A549 (cell line): ENCODE measurements around the gene CLDN7. TPM values are rescaled to one million over a fixed set of nuclear protein-coding genes. Genes with fewer than 3 reads are reported as not detected.

Source experiments
- ATAC-seq, 2 experiments: fragments of 200-7000 bp in 1 of 2; fragments of >200 bp in 1 of 2; cut with Nextera tagmentation in 1 of 2; cut with Tn5 transposase in 1 of 2; 3 replicates each; pipeline versions ENCODE4 v1.8.0 to v1.9.1; 2018 to 2020; ENCODE audit warnings: mild to moderate bottlenecking in 1 of 2, moderate library complexity in 1 of 2
- CTCF ChIA-PET: fragments of 300-600 bp; sonication (Branson Sonifier 250); formaldehyde crosslinking; extraction: SDS; loops from one replicate; lab custom pipeline; 2021; ENCODE audit warnings: antibody characterized with exemption, inconsistent platforms; lab: Yijun Ruan, JAX
- POLR2A ChIA-PET: fragments of 350-600 bp; formaldehyde crosslinking; extraction: SDS; loops from one replicate; lab custom pipeline; 2021; ENCODE audit warnings: antibody characterized with exemption, inconsistent platforms; lab: Yijun Ruan, JAX
- DNase-seq, 2 experiments: peaks; one replicate each; pipeline versions ENCODE4 v3.0.0 to v3.0.0-alpha.2; 2011 to 2016; ENCODE audit warnings: low read depth in 1 of 2, low spot score in 1 of 2
- FAIRE-seq: peaks from 2 replicates; lab custom pipeline; 2011; peaks lifted over from hg19 to GRCh38; lab: Jason Lieb, UNC
- H3K27ac ChIP-seq, 2 experiments: fragments of >200 bp; sonication (Bioruptor Twin); formaldehyde crosslinking; 3 replicates each; pipeline ENCODE4 v1.5.1; 2016 to 2017
- H3K4me1 ChIP-seq: fragments of >200 bp; sonication (Bioruptor Twin); formaldehyde crosslinking; 3 replicates; pipeline ENCODE4 v1.6.1; 2016
- H3K4me2 ChIP-seq: fragments of >200 bp; sonication (Bioruptor Twin); formaldehyde crosslinking; 3 replicates; pipeline ENCODE4 v1.6.1; 2016
- H3K4me3 ChIP-seq: fragments of >200 bp; sonication (Bioruptor Twin); formaldehyde crosslinking; 3 replicates; pipeline ENCODE4 v1.5.1; 2016
- H3K9me3 ChIP-seq: fragments of >200 bp; sonication (Bioruptor Twin); formaldehyde crosslinking; 3 replicates; pipeline ENCODE4 v1.6.1; 2016
- CBX2 ChIP-seq: fragments of 200-600 bp; sonication (generic); IDR thresholded peaks from 2 replicates; pipeline ENCODE4 v1.6.1; 2016; ENCODE audit warnings: low read depth, mild to moderate bottlenecking, borderline replicate concordance
- CBX8 ChIP-seq: fragments of 200-600 bp; sonication (generic); IDR thresholded peaks from 2 replicates; pipeline ENCODE4 v1.6.1; 2016
- CHD2 ChIP-seq: fragments of 150-350 bp; IDR thresholded peaks from 2 replicates; pipeline ENCODE4 v1.6.1; 2014; ENCODE audit warnings: low read length; ENCODE audit not compliant: partially characterized antibody
- E2F6 ChIP-seq: IDR thresholded peaks from 2 replicates; pipeline ENCODE4 v1.6.1; 2012; ENCODE audit warnings: low read depth, borderline replicate concordance
- EHF ChIP-seq: fragments of 250-450 bp; sonication (Bioruptor Pico); IDR thresholded peaks from 2 replicates; pipeline ENCODE4 v1.5.0; 2020; ENCODE audit warnings: mild to moderate bottlenecking
- EHMT2 ChIP-seq: fragments of 200-600 bp; sonication (generic); IDR thresholded peaks from 2 replicates; pipeline ENCODE4 v1.6.1; 2016; ENCODE audit warnings: antibody characterized with exemption, low read depth, mild to moderate bottlenecking, moderate library complexity
- ESRRA ChIP-seq: fragments of 150-350 bp; IDR thresholded peaks from 2 replicates; pipeline ENCODE4 v1.6.1; 2014; ENCODE audit warnings: mild to moderate bottlenecking, low read length, borderline replicate concordance
- FOSL2 ChIP-seq, 2 experiments: fragments of 450-650 bp in 1 of 2; fragments of >200 bp in 1 of 2; sonication (Bioruptor Twin) in 1 of 2; formaldehyde crosslinking; IDR thresholded peaks; 2 replicates each; pipeline versions ENCODE4 v1.5.0 to v1.6.1; 2016 to 2020; ENCODE audit warnings: mild to moderate bottlenecking in 1 of 2, moderate library complexity in 1 of 2
- FOXS1 ChIP-seq: fragments of 250-450 bp; sonication (Bioruptor Pico); IDR thresholded peaks from 2 replicates; pipeline ENCODE4 v1.5.0; 2020; ENCODE audit warnings: mild to moderate bottlenecking, moderate library complexity
- HDAC2 ChIP-seq: fragments of 200-600 bp; sonication (generic); IDR thresholded peaks from 2 replicates; pipeline ENCODE4 v1.6.1; 2016
- JUNB ChIP-seq: fragments of >200 bp; sonication (Bioruptor Twin); formaldehyde crosslinking; IDR thresholded peaks from 2 replicates; pipeline ENCODE4 v1.6.1; 2016
- MAX ChIP-seq: IDR thresholded peaks from 2 replicates; pipeline ENCODE4 v1.6.1; 2012
- MAZ ChIP-seq: fragments of 150-350 bp; IDR thresholded peaks from 2 replicates; pipeline ENCODE4 v1.6.1; 2014; ENCODE audit warnings: antibody characterized with exemption, low read depth, low read length, borderline replicate concordance
- NPAS2 ChIP-seq: fragments of 250-450 bp; sonication (Bioruptor Pico); IDR thresholded peaks from 2 replicates; pipeline ENCODE4 v1.8.0; 2022; ENCODE audit warnings: mild to moderate bottlenecking, moderate library complexity, borderline replicate concordance
- RARB ChIP-seq: fragments of 250-450 bp; sonication (Bioruptor Pico); IDR thresholded peaks from 2 replicates; pipeline ENCODE4 v1.8.0; 2021; ENCODE audit warnings: mild to moderate bottlenecking, moderate library complexity
- RFX5 ChIP-seq: fragments of 450-650 bp; IDR thresholded peaks from 2 replicates; pipeline ENCODE4 v1.7.1; 2014; ENCODE audit warnings: antibody characterized with exemption, mild to moderate bottlenecking, moderate library complexity
- SREBF2 ChIP-seq: fragments of 450-650 bp; IDR thresholded peaks from 2 replicates; pipeline ENCODE4 v1.6.1; 2014; ENCODE audit warnings: mild to moderate bottlenecking, moderate library complexity
- TFCP2L1 ChIP-seq: fragments of 250-450 bp; sonication (Bioruptor Pico); IDR thresholded peaks from 2 replicates; pipeline ENCODE4 v1.5.0; 2021; ENCODE audit warnings: mild to moderate bottlenecking
- ZC3H11A ChIP-seq: fragments of 450-650 bp; IDR thresholded peaks from 2 replicates; pipeline ENCODE4 v1.6.1; 2014; ENCODE audit warnings: antibody characterized with exemption, mild to moderate bottlenecking
- WGBS: methylation state at CpG from one replicate; pipeline ENCODE4 v1.1.6; 2017; ENCODE audit errors: missing lambda C conversion rate; 5-methylcytosine and 5-hydroxymethylcytosine counted together
- polyA plus RNA-seq, 4 experiments: library from polyadenylated mRNA; depleted of rRNA in 3 of 4; stranded (reverse); fragments of >200 nt; fragmentation: RNase III in 1 of 4; extraction: RNeasy Plus Mini Kit Qiagen cat#74134 plus additional on column Dnase treatment in 1 of 4; gene quantifications; 2 replicates in 3 of 4; 3 replicates in 1 of 4; pipeline ENCODE4 v1.2.3, GENCODE V29; 2011 to 2017
- TF ChIP-seq, protein P1 (sequence below): fragments of >200 bp; sonication (Bioruptor Twin); formaldehyde crosslinking; IDR thresholded peaks from 3 replicates; pipeline ENCODE4 v1.6.1; 2016
- TF ChIP-seq, protein P2 (sequence below): fragments of 150-350 bp; IDR thresholded peaks from 2 replicates; pipeline ENCODE4 v1.6.1; 2014; ENCODE audit warnings: low read depth, mild to moderate bottlenecking, low read length
- TF ChIP-seq, protein P3 (sequence below): fragments of >200 bp; sonication (Bioruptor Twin); formaldehyde crosslinking; IDR thresholded peaks from 3 replicates; pipeline ENCODE4 v1.5.1; 2016
- TF ChIP-seq, protein P4 (sequence below): fragments of 250-450 bp; sonication (Bioruptor Pico); IDR thresholded peaks from 2 replicates; pipeline ENCODE4 v1.5.0; 2020; ENCODE audit warnings: low read depth, mild to moderate bottlenecking, moderate library complexity
- TF ChIP-seq, protein P5 (sequence below): fragments of 450-650 bp; IDR thresholded peaks from 2 replicates; pipeline ENCODE4 v1.6.1; 2014; ENCODE audit warnings: antibody characterized with exemption

CLDN7 gene
- polyA plus RNA-seq, 2 of the 4 experiments (the other 2 are of a cell fraction), result 0.97 to 4.2 TPM

DNA sequence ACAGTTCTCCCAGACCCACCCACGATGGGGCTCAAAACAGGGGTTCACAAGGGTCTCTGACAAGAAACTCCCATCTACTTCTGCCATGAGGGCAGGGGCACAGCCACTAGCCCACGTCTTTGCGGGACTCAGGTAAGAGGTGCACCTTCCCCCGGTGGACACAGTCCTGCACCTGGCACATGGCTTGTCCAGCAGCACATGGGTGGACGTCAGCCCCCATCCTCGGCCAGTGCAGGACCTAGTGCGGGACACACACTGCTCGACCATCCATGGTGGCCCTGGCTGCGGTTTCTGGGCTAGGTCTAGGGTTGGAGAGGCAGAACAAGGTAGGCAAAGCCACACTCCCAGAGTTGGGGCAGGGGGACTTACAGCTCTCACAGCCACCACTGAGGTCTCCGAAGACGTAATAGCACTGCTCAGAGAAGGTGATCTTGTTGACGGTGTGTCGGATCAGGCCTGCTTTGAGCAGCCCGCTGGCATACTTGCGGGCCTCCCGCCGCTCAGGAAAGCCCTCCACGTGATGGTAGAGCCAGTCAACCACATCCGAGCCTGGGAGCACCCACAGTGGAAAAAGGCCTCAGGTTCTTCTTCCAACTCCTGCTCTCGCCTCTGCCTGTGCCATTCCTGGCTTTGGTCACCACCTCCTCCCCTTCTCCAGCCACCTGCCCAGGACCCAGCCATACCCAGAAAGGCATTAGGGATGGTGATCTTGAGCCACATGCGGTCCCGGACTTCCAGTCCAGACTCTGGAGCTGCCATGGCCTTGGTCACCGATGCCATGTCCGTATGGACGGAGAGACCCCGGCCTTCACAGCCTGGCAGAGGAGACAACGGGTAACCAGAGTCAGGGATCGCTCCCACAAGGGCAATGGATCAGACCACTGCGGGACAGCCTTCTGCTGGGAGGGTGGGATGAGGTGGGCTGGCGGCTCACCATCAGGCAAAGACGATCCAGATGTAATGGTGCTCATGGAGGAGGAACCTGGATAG is 35.3 kb downstream of the CLDN7 start:
- no peak for FAIRE-seq
- TF ChIP-seq, protein P1, sequence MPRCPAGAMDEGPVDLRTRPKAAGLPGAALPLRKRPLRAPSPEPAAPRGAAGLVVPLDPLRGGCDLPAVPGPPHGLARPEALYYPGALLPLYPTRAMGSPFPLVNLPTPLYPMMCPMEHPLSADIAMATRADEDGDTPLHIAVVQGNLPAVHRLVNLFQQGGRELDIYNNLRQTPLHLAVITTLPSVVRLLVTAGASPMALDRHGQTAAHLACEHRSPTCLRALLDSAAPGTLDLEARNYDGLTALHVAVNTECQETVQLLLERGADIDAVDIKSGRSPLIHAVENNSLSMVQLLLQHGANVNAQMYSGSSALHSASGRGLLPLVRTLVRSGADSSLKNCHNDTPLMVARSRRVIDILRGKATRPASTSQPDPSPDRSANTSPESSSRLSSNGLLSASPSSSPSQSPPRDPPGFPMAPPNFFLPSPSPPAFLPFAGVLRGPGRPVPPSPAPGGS, result no peak
- no peak for TF ChIP-seq CHD2
- TF ChIP-seq FOSL2 (IDR thresholded peaks at IDR 0.05), result no peak
- no peak for TF ChIP-seq FOSL2 (CRISPR knock-in tag; IDR thresholded peaks at IDR 0.05)
- TF ChIP-seq HDAC2, result no peak
- TF ChIP-seq TFCP2L1 (CRISPR knock-in tag), result no peak
- no peak for TF ChIP-seq CBX2
- TF ChIP-seq EHMT2, result no peak
- TF ChIP-seq ZC3H11A, result no peak
- TF ChIP-seq FOXS1, result no peak
- no peak for TF ChIP-seq E2F6
- TF ChIP-seq, protein P2, sequence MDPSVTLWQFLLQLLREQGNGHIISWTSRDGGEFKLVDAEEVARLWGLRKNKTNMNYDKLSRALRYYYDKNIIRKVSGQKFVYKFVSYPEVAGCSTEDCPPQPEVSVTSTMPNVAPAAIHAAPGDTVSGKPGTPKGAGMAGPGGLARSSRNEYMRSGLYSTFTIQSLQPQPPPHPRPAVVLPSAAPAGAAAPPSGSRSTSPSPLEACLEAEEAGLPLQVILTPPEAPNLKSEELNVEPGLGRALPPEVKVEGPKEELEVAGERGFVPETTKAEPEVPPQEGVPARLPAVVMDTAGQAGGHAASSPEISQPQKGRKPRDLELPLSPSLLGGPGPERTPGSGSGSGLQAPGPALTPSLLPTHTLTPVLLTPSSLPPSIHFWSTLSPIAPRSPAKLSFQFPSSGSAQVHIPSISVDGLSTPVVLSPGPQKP, result no peak
- TF ChIP-seq, protein P3, sequence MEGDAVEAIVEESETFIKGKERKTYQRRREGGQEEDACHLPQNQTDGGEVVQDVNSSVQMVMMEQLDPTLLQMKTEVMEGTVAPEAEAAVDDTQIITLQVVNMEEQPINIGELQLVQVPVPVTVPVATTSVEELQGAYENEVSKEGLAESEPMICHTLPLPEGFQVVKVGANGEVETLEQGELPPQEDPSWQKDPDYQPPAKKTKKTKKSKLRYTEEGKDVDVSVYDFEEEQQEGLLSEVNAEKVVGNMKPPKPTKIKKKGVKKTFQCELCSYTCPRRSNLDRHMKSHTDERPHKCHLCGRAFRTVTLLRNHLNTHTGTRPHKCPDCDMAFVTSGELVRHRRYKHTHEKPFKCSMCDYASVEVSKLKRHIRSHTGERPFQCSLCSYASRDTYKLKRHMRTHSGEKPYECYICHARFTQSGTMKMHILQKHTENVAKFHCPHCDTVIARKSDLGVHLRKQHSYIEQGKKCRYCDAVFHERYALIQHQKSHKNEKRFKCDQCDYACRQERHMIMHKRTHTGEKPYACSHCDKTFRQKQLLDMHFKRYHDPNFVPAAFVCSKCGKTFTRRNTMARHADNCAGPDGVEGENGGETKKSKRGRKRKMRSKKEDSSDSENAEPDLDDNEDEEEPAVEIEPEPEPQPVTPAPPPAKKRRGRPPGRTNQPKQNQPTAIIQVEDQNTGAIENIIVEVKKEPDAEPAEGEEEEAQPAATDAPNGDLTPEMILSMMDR, result no peak
- TF ChIP-seq, protein P4, sequence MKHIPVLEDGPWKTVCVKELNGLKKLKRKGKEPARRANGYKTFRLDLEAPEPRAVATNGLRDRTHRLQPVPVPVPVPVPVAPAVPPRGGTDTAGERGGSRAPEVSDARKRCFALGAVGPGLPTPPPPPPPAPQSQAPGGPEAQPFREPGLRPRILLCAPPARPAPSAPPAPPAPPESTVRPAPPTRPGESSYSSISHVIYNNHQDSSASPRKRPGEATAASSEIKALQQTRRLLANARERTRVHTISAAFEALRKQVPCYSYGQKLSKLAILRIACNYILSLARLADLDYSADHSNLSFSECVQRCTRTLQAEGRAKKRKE (CRISPR knock-in tag), result no peak
- peaks cover 10% of the 10 kb centered on the region for H3K4me1 ChIP-seq
- H3K27ac ChIP-seq, result no peak overlapping the region; a peak in 1 of 6 replicates
- no peak overlapping the region for H3K4me3 ChIP-seq
- H3K9me3 ChIP-seq, result no peaks in the 10 kb centered on the region
- no peak for DNase-seq
- WGBS, result 91% methylated on average over 29 of the region's 31 CpGs
- ATAC-seq, result no peak; a peak in 1 of 6 replicates
- POLR2A ChIA-PET, result no interaction called here
- CTCF ChIA-PET, result interaction anchor here (10.0 kb wide), 1 partner anchor 11 kb away, joined by 169 read pairs; the partner anchor contains the start of genes DVL2, GABARAP and PHF23
- H3K4me2 ChIP-seq, result no peak overlapping the region

DNA sequence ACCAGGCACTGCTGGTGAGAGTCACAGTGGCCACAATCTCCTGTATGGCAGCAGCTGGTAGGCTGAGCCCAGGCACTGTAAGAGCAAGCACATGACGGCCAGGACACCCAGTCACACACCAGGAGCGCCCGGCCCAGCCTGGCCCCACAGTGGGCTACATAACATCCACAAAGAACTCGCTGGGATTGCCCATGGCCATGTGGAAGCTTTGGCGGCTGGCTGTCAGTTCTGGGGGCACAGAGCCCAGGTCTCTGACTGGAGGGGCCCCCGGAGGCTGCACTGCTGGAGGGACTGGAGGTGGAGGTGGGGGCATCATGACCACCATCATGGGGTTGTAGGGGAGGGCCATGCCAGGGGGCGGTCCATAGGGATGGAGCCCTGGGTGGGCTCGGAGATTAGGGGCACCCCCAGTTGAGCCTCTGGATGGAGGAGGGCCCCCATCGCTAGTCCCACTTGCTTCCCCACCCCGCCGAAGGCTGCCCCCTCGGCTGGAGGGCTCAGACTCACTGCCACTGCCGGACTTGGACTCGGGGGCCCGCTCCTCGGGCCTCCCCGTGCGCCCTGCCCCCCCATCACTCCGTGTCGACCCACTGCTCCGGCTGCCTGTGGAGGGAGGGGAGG is 36.5 kb downstream of the CLDN7 start:
- H3K9me3 ChIP-seq, result no peaks in the 10 kb centered on the region
- DNase-seq (no peak), ATAC-seq (no peak), FAIRE-seq (no peak)
- ChIA-PET CTCF (interaction anchor here (2.3 to 10.0 kb wide), 4 partner anchors 11 to 70 kb away, joined by 6 to 169 read pairs (median 44); partner anchors contain the start of genes DVL2, GABARAP and PHF23), POLR2A (interaction anchor here (0.6 to 0.7 kb wide), 2 partner anchors 8 to 59 kb away, joined by 3 to 10 read pairs; partner anchors contain the start of gene DVL2)
- no peak overlapping the region for H3K27ac ChIP-seq
- H3K4me1 ChIP-seq, result peaks cover 19% of the 10 kb centered on the region
- H3K4me2 ChIP-seq, result no peak overlapping the region
- WGBS, result 89% methylated on average over 18 of the region's 21 CpGs
- no peak overlapping the region for H3K4me3 ChIP-seq
- TF ChIP-seq ZC3H11A, result no peak
- no peak for TF ChIP-seq RFX5
- TF ChIP-seq JUNB, result no peak
- no peak for TF ChIP-seq MAX
- no peak for TF ChIP-seq ESRRA
- no peak for TF ChIP-seq CBX8
- TF ChIP-seq RARB (CRISPR knock-in tag), result no peak
- TF ChIP-seq, protein P5, sequence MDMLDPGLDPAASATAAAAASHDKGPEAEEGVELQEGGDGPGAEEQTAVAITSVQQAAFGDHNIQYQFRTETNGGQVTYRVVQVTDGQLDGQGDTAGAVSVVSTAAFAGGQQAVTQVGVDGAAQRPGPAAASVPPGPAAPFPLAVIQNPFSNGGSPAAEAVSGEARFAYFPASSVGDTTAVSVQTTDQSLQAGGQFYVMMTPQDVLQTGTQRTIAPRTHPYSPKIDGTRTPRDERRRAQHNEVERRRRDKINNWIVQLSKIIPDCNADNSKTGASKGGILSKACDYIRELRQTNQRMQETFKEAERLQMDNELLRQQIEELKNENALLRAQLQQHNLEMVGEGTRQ, result no peak
- TF ChIP-seq, protein P4 (CRISPR knock-in tag), result no peak
- TF ChIP-seq SREBF2, result no peak
- TF ChIP-seq EHMT2, result no peak
- TF ChIP-seq MAZ, result no peak
- TF ChIP-seq EHF, result no peak
- TF ChIP-seq NPAS2 (CRISPR knock-in tag), result no peak
